HG03469 (cell line): ENCODE data around the gene C6orf120.

ENCODE experiments used
- ATAC-seq: cut with Tn5 transposase; IDR thresholded peaks from one replicate; pipeline ENCODE4 v1.9.1; 2021; ENCODE audit warnings: mild to moderate bottlenecking, moderate library complexity, moderate number of reproducible peaks; ENCODE audit not compliant: unreplicated experiment

C6orf120 gene

DNA sequence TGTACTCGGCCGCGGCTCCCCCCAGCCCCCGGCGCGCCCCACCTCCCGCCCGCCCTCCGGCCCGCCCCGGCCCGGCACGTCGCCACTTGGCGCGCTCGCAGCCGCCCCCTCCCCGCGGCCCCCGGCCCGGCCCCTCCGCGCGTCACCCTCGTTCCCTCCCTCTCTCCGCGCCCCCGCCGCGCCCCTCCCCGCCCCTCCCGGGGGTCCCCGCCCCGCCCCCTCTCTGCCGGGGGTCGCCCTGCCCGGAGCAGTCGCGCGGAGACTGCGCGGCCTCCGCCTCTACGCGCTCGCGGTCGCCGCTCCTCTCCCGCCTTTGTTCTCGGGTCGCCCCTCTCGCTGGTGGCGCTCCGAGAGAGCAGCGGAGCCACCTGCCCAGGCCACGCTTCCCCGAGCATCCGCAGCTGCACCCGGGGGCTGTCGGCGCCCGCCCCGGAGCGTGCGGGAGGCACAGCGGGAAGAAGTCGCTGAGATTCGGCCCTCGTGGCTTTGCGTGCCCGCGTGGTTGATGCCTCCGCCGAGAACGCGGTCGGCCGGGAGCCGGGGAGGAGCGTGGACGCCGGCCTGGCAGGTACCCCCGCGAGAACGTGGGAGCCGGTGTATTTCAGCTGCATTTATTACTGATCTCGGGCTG is 22.7 kb downstream of the C6orf120 start, which contains the start of gene PHF10:
Gene PHF10, minus strand, starts transcription at position 7 of the 631 bp plus-strand sequence. CDS start 569 bp downstream, outside the sequence.
- ATAC-seq, result no peak

GRCh38 chr6:169725125-169726048 is 23.5 kb downstream of the C6orf120 start:
- ATAC-seq, result no peak

GRCh38 chr6:169726049-169726400 is 24.1 kb downstream of the C6orf120 start:
- ATAC-seq, result no peak

DNA sequence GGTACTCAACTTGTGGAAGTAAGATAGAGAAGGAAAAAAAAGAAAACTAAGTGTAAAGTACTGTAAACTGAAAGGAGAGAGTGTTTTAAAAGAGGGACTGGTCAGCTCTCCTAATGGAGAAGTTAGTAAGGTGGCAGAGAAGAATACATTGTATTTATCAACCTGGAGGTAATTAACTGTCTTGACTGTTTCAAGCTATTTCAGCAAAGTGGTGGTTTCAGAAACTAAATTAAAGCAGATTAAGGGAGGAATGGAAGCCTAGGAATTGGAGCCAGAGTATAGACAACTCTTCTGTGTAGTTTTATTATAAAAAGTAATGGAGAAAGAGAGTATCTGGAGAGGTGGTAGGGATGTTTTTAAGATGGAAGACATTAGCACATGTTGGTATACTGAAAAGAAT is 25.0 kb downstream of the C6orf120 start:
- ATAC-seq, result no peak

DNA sequence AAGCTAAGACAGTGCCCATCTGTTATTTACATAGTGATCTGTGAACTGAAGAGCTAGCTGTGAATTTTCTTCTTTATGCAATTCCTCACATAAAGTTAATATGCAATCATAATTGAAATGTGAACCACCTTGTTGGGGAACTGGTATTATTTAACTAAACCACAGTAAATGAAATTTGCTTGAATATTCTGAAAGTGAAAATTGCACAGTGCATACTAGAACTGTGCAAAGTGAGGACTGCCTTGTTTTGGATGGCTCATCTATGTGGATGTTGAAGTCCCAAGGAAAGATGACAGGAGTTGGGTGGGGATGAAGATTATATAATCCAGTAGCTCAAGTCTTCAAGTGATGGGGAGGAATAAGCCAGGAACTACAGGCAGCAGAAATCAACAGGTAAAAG is 28.0 kb downstream of the C6orf120 start:
- no peak for ATAC-seq

DNA sequence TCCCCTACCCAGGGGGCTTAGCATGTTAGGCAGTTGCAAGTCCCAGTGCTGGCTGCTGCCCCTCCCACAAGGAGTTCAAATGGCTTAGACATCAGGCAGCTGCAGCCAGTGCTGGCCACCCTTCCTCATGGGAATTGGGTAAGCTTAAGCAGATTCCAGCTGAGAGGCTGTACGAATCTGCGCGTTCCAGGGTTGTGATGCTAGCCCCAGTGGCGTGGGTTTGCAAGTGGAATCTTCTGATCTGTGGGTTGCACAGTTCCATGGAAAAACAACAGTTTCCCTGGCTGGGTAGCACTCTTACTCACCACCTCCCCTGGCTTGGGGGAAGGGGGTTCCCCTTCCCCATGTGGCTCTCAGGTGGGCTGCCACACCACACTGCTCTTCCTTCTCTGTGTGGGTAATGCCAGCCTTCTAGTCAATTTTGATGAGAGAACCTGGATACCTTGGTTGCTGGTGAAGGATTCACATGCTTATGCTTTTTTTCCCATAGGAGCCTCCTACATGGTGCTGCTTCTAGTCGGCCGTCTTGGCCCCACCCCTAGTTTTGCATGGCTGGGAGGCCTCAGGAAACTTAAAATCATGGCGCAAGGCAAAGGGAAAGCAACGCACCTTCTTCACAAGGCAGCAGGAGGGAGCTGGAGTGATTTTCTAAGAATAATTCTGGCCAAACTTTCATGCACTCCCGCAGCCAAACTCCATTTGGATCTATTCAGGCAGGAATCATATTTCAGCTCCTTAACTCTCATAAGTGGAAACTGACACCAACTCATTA is 36.5 kb downstream of the C6orf120 start:
- no peak for ATAC-seq

GRCh38 chr6:169738976-169739529 is 37.1 kb downstream of the C6orf120 start:
- ATAC-seq, result no peak

GRCh38 chr6:169741344-169741743 is 39.4 kb downstream of the C6orf120 start:
- no peak for ATAC-seq

DNA sequence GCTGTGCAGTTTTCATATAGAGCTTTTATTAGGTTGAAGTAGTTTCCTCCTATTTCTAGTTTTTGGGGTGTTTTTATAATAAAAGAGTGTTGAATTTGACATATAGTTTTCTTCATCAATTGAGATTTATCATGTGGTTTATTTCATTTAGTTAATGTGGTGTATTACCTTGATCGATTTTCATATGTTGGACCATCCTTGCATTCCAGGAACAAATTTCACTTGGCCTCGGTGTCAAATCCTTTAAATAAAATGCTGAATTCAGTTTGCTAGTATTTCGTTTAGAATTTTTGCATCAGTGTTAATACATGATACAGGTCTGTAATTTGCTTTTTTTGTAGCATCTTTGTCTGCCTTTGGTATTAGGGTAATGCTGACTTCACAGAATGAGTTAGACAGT is 43.5 kb downstream of the C6orf120 start:
- no peak for ATAC-seq

- ATAC-seq, result no peak
Measured at GRCh38 chr6:169746556-169746955, 44.6 kb downstream of the C6orf120 start.

- ATAC-seq, result peak; percentile 89
Measured at GRCh38 chr6:169751242-169752073, 49.5 kb downstream of the C6orf120 start, which contains the start of the genes DYNLT2 and ERMARD. Gene DYNLT2 (minus strand): TSS chr6:169751572. CDS start chr6:169751458, 114 bp downstream. Gene ERMARD (plus strand): TSS chr6:169751622. CDS start chr6:169751658, 36 bp downstream.

GRCh38 chr6:169752074-169752623 is 50.2 kb downstream of the C6orf120 start:
- no peak for ATAC-seq
